ENCODE data around the gene BCOR.

BCOR gene

DNA sequence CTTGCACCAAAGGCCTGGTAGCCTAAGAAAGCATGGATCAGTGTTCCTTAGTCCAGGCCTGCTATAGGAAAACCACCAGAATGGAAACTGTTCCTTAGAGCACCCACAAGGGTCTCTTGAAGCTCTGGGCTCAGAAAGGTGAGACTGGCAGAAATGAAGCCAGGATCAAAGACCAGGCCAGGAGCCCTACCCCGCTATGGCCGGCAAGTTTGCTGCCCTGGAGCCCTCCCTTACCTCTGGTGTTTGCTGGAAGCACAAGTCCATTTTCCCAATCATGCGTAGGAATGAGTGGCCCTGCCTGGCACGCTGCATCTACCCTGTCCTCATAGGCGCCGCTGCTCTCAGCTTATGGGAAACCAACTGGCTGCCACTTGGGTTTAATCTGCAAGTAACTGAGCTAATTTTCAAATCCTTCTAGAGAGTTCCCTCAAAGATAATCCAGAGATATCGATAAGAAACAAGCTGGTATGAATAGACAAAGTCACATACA, 37.4 kb downstream of the BCOR start:
- H3K27me3 ChIP-seq (ENCODE audit: control insufficient read depth, insufficient read depth, low read length) = no peaks in the 10 kb centered on the region
- no peak overlapping the region for H3K27ac ChIP-seq (ENCODE audit: low read depth, low read length)
- H3K9ac ChIP-seq (ENCODE audit: low read length) = no peak overlapping the region
- H3K4me1 ChIP-seq (ENCODE audit: control insufficient read depth, insufficient read depth, low read length) = peaks cover 43% of the 10 kb centered on the region
- H3K36me3 ChIP-seq (ENCODE audit: control insufficient read depth, insufficient read depth, low read length) = peaks cover 93% of the 10 kb centered on the region
- no peak overlapping the region for H3K4me3 ChIP-seq (ENCODE audit: low read depth, low read length)
- no peaks in the 10 kb centered on the region; the same call in 1 of the 2 replicates for H3K9me3 ChIP-seq (ENCODE audit: control insufficient read depth, insufficient read depth, low read depth, low read length)

DNA sequence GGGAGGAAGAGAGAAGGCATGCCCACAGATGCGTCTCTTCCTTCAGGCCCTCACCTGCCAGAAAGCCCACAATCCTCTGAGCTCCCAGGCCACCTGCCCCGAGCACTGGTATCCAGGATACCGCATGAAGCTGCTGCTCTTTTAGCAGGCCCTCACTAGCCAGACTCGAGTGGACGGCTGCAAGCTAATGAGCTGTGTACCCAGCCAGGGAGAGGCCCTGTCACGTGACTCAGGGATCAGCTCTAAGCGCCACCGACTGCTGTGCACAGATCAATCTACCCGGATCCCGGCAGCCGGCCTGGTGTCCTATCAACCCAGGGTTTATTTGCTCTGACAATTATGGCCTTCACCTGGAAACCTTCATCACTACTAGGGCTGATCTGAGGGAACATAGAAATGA, 39.0 kb downstream of the BCOR start:
- H3K9me3 ChIP-seq (ENCODE audit: control insufficient read depth, insufficient read depth, low read depth, low read length) = peaks cover under 1% of the 10 kb centered on the region
- no peak overlapping the region for H3K27ac ChIP-seq (ENCODE audit: low read depth, low read length)
- no peaks in the 10 kb centered on the region for H3K27me3 ChIP-seq (ENCODE audit: control insufficient read depth, insufficient read depth, low read length)
- no peak overlapping the region for H3K9ac ChIP-seq (ENCODE audit: low read length)
- no peak overlapping the region for H3K4me3 ChIP-seq (ENCODE audit: low read depth, low read length)
- H3K4me1 ChIP-seq (ENCODE audit: control insufficient read depth, insufficient read depth, low read length) = peaks cover 28% of the 10 kb centered on the region
- H3K36me3 ChIP-seq (ENCODE audit: control insufficient read depth, insufficient read depth, low read length) = peaks cover 97% of the 10 kb centered on the region

DNA sequence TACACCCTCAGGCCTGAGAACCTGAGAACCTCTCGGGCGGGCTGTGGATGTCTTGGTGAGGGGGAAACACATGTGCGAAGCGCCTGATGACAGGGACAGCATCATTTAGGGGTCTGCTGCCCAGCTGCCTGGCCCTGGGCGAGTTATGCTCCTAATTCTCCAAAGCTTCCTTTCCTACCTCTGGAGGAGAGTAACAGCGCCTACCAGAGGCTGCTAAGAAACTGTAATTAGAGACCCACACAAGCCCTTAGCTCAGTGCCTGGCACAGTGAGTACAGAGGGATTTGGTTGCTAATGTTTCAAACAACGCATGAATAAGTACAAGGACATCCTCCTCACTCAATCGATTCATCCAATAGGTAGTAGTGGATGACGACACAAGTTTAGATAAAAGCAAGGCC, 40.4 kb downstream of the BCOR start:
- peaks cover 12% of the 10 kb centered on the region for H3K9me3 ChIP-seq (ENCODE audit: control insufficient read depth, insufficient read depth, low read depth, low read length)
- H3K4me1 ChIP-seq (ENCODE audit: control insufficient read depth, insufficient read depth, low read length) = peaks cover 16% of the 10 kb centered on the region
- H3K36me3 ChIP-seq (ENCODE audit: control insufficient read depth, insufficient read depth, low read length) = peaks cover 97% of the 10 kb centered on the region
- no peak overlapping the region for H3K9ac ChIP-seq (ENCODE audit: low read length)
- H3K4me3 ChIP-seq (ENCODE audit: low read depth, low read length) = no peak overlapping the region
- no peaks in the 10 kb centered on the region for H3K27me3 ChIP-seq (ENCODE audit: control insufficient read depth, insufficient read depth, low read length)
- H3K27ac ChIP-seq (ENCODE audit: low read depth, low read length) = no peak overlapping the region

DNA sequence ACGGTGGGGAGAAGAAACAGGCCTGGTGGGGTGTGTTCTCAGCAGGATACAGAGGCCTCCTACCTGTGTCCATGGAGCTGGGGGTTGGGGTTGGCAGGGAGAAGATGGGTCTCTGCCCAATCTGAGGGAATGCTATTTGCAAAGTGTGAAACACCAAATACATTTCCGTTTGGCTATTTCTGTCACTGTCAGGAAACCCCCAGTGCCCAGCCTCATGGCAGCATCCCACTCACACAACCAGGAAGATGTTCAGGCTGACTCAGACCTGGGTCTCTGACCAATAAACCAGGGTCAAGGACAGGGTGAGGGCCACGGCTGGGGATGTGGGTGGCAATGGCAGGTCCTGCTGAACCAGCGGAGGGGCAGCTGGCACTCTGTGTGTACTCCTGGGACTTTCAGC, 41.3 kb downstream of the BCOR start:
- Histone ChIP-seq H3K4me3 (ENCODE audit: low read depth, low read length) (no peak overlapping the region), H3K4me1 (ENCODE audit: control insufficient read depth, insufficient read depth, low read length) (peaks cover 7% of the 10 kb centered on the region; the same call in 1 of the 2 replicates), H3K27ac (ENCODE audit: low read depth, low read length) (no peak overlapping the region), H3K27me3 (ENCODE audit: control insufficient read depth, insufficient read depth, low read length) (no peaks in the 10 kb centered on the region), H3K36me3 (ENCODE audit: control insufficient read depth, insufficient read depth, low read length) (peaks cover 97% of the 10 kb centered on the region), H3K9ac (ENCODE audit: low read length) (no peak overlapping the region), H3K9me3 (ENCODE audit: control insufficient read depth, insufficient read depth, low read depth, low read length) (peaks cover 20% of the 10 kb centered on the region)

DNA sequence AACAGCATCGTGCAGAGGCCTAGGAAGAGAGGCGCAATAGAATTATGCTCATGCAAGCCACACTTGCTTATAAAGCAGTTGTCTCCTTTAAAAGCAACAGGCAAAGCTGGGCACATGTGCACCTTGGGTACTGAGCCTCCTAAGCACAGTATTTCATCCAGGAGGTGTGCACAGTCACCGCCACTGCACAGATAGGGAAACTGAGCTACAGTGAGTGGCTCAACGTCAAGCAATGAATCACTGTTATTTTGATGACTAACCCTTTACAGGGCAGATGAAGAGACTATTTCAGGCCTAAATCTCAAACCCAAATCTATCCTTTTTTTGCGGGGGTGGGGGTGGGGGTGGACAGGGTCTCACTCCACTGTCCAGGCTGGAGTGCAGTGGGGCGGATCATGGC, 42.3 kb downstream of the BCOR start:
- peaks cover 97% of the 10 kb centered on the region for H3K36me3 ChIP-seq (ENCODE audit: control insufficient read depth, insufficient read depth, low read length)
- no peak overlapping the region for H3K4me3 ChIP-seq (ENCODE audit: low read depth, low read length)
- peaks cover 4% of the 10 kb centered on the region; the same call in 1 of the 2 replicates for H3K4me1 ChIP-seq (ENCODE audit: control insufficient read depth, insufficient read depth, low read length)
- H3K9ac ChIP-seq (ENCODE audit: low read length) = no peak overlapping the region
- H3K9me3 ChIP-seq (ENCODE audit: control insufficient read depth, insufficient read depth, low read depth, low read length) = peaks cover 28% of the 10 kb centered on the region
- no peak overlapping the region for H3K27ac ChIP-seq (ENCODE audit: low read depth, low read length)
- no peaks in the 10 kb centered on the region for H3K27me3 ChIP-seq (ENCODE audit: control insufficient read depth, insufficient read depth, low read length)

DNA sequence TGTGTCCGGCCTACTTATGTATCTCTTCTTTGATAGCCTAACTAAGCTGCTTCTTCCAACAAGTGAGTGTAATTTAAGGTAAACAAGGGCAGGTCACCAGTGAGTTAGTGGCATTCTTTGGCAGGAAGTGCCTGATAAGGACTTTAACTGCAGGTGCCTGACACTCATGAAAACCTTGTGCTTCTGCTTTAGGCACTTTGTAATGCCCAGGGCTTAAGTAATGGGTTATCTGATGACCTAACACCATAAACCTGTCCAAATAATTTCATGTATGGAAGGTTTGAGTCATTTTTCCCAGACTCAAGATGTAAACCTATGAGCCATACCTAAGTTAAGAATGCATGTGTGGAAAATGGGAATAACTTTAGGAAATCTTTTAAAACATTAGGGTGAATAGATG, 43.0 kb downstream of the BCOR start:
- peaks cover 4% of the 10 kb centered on the region; the same call in 1 of the 2 replicates for H3K4me1 ChIP-seq (ENCODE audit: control insufficient read depth, insufficient read depth, low read length)
- peaks cover 99% of the 10 kb centered on the region for H3K36me3 ChIP-seq (ENCODE audit: control insufficient read depth, insufficient read depth, low read length)
- no peak overlapping the region for H3K4me3 ChIP-seq (ENCODE audit: low read depth, low read length)
- H3K9me3 ChIP-seq (ENCODE audit: control insufficient read depth, insufficient read depth, low read depth, low read length) = peaks cover 34% of the 10 kb centered on the region
- H3K9ac ChIP-seq (ENCODE audit: low read length) = no peak overlapping the region
- H3K27ac ChIP-seq (ENCODE audit: low read depth, low read length) = no peak overlapping the region
- H3K27me3 ChIP-seq (ENCODE audit: control insufficient read depth, insufficient read depth, low read length) = no peaks in the 10 kb centered on the region

DNA sequence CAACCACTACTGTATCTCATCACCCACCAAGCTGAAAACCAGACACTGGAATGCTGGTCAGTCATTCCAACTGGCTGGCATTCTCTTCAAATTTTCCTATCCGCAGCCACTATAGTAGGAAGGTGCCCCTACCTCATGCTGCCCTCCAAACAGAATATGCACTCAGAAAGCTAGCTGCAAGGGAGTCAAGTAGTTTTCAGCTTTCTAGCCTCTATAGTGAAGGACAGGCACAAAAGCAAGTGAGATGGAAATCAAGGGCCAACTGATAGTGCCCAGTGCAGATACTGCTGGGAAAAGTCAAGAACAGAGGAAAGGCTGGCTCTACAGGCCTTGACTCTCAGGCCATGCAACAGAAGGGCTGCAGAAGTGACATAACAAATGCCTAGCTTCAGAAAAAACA, 47.2 kb downstream of the BCOR start:
- H3K9me3 ChIP-seq (ENCODE audit: control insufficient read depth, insufficient read depth, low read depth, low read length) = peaks cover 57% of the 10 kb centered on the region
- no peak overlapping the region for H3K4me3 ChIP-seq (ENCODE audit: low read depth, low read length)
- no peak overlapping the region for H3K27ac ChIP-seq (ENCODE audit: low read depth, low read length)

DNA sequence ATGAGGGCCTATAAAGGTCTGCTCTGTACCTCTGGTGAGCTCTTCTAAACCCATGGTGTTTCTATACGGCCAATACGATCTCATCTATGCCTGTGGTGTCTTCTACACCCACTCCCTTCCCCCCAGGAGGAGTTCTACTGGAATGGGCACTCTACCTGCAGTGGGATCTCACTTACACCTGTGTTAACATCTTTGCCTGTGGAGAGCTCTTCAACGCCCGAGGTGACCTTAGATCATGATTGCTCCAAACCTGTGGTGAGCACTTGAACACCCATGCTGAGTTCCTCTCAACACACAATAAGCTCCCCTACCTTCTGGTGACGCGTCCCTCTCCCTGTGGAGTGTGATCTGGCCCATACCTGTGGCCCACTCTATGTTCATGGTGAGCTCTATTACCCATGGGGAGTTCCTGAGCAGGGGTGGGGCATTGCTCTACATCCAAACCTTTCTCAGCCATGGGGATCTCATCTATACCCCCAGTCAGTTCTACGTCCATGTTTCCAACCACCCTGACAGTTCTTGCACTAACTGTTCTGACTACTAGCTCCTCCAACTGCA, 48.6 kb downstream of the BCOR start:
- no peaks in the 10 kb centered on the region for H3K4me1 ChIP-seq (ENCODE audit: control insufficient read depth, insufficient read depth, low read length)
- H3K9me3 ChIP-seq (ENCODE audit: control insufficient read depth, insufficient read depth, low read depth, low read length) = peaks cover 66% of the 10 kb centered on the region
- H3K27me3 ChIP-seq (ENCODE audit: control insufficient read depth, insufficient read depth, low read length) = no peaks in the 10 kb centered on the region
- H3K27ac ChIP-seq (ENCODE audit: low read depth, low read length) = no peak overlapping the region
- no peak overlapping the region for H3K9ac ChIP-seq (ENCODE audit: low read length)
- H3K4me3 ChIP-seq (ENCODE audit: low read depth, low read length) = no peak overlapping the region
- H3K36me3 ChIP-seq (ENCODE audit: control insufficient read depth, insufficient read depth, low read length) = peaks cover 71% of the 10 kb centered on the region

More for the DNA sequence above, 47.2 kb downstream of the BCOR start:
- Histone ChIP-seq H3K27me3 (ENCODE audit: control insufficient read depth, insufficient read depth, low read length) (no peaks in the 10 kb centered on the region), H3K4me1 (ENCODE audit: control insufficient read depth, insufficient read depth, low read length) (no peaks in the 10 kb centered on the region), H3K9ac (ENCODE audit: low read length) (no peak overlapping the region), H3K36me3 (ENCODE audit: control insufficient read depth, insufficient read depth, low read length) (peaks cover 85% of the 10 kb centered on the region)

DNA sequence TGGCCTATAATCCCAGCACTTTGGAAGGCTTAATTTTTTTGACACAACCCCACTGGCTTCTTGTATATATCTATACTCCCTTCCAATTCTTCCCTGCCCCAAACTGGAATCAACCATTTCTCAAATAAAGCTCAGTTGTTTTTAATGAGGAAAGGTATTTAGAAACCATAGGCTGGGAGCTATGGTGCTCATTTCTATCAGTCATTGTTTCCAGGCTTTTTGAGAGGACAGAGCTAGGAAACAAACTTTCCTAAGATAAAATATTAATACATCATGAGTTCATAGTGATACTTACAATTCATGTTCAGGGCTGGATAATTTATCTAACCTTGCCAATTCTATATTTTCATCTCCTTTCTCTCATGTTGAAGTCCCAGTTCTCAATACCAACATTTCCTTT, 50.3 kb downstream of the BCOR start:
- Histone ChIP-seq H3K9me3 (ENCODE audit: control insufficient read depth, insufficient read depth, low read depth, low read length) (peaks cover 59% of the 10 kb centered on the region), H3K9ac (ENCODE audit: low read length) (no peak overlapping the region), H3K4me1 (ENCODE audit: control insufficient read depth, insufficient read depth, low read length) (no peaks in the 10 kb centered on the region), H3K27ac (ENCODE audit: low read depth, low read length) (no peak overlapping the region), H3K4me3 (ENCODE audit: low read depth, low read length) (no peak overlapping the region), H3K27me3 (ENCODE audit: control insufficient read depth, insufficient read depth, low read length) (no peaks in the 10 kb centered on the region), H3K36me3 (ENCODE audit: control insufficient read depth, insufficient read depth, low read length) (peaks cover 55% of the 10 kb centered on the region)

DNA sequence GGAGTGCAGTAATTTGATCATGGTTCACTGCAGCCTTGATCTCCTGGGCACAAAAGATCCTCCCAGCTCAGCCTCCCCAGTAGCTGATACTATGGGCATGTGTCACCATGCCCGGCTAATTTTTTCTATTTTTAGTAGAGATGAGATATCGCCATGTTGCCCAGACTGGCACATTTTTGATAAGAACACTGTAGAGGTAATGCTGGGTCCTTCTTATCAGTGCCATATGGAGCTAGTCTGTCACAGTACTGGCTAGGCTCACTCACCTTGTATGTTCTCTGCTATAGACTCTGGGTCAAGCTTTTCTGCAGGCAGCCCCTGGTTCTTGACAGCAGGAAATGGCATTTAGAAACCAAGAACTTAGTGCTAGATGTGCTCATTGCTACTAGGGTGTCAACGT, 53.9 kb downstream of the BCOR start:
- H3K9me3 ChIP-seq (ENCODE audit: control insufficient read depth, insufficient read depth, low read depth, low read length) = peaks cover 31% of the 10 kb centered on the region
- H3K4me1 ChIP-seq (ENCODE audit: control insufficient read depth, insufficient read depth, low read length) = peaks cover 14% of the 10 kb centered on the region; the same call in 1 of the 2 replicates
- no peak overlapping the region for H3K9ac ChIP-seq (ENCODE audit: low read length)
- no peak overlapping the region for H3K27ac ChIP-seq (ENCODE audit: low read depth, low read length)
- no peaks in the 10 kb centered on the region for H3K27me3 ChIP-seq (ENCODE audit: control insufficient read depth, insufficient read depth, low read length)
- H3K4me3 ChIP-seq (ENCODE audit: low read depth, low read length) = no peak overlapping the region
- H3K36me3 ChIP-seq (ENCODE audit: control insufficient read depth, insufficient read depth, low read length) = peaks cover 19% of the 10 kb centered on the region

DNA sequence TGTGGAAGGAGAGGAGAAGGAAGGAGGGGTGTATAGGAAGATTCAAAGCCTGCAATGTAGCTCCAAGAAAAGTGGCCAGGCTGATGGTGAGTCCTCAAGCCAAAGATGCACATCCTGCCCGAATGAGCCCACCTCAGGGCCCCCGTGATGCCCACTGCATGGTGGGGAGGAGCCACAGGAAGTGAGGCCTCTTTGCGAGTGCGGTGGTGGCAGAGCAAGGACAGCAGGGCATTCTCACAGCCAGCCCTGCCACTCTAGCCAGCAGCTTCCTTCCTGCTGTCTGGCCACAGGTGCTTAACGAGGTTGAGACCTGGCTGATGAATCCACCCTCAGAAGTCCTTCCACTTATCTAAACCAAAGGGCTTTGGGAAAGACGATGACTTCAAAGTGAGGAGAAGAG, 55.8 kb downstream of the BCOR start:
- Histone ChIP-seq H3K4me3 (ENCODE audit: low read depth, low read length) (no peak overlapping the region), H3K27me3 (ENCODE audit: control insufficient read depth, insufficient read depth, low read length) (no peaks in the 10 kb centered on the region), H3K27ac (ENCODE audit: low read depth, low read length) (no peak overlapping the region), H3K36me3 (ENCODE audit: control insufficient read depth, insufficient read depth, low read length) (peaks cover under 1% of the 10 kb centered on the region; the same call in 1 of the 2 replicates), H3K9me3 (ENCODE audit: control insufficient read depth, insufficient read depth, low read depth, low read length) (peaks cover 25% of the 10 kb centered on the region), H3K9ac (ENCODE audit: low read length) (no peak overlapping the region), H3K4me1 (ENCODE audit: control insufficient read depth, insufficient read depth, low read length) (peaks cover 14% of the 10 kb centered on the region; the same call in 1 of the 2 replicates)
